ENCODE measurements around the gene COL8A1. TPM values are rescaled to one million over a fixed set of nuclear protein-coding genes. Genes with fewer than 3 reads are reported as not detected.

COL8A1 gene
- total and polyA plus RNA-seq, 9 of the 15 experiments (the other 6 are each of a cell fraction or from before 2014, with no cell fraction given): 0.07 TPM; not detected in 8

DNA sequence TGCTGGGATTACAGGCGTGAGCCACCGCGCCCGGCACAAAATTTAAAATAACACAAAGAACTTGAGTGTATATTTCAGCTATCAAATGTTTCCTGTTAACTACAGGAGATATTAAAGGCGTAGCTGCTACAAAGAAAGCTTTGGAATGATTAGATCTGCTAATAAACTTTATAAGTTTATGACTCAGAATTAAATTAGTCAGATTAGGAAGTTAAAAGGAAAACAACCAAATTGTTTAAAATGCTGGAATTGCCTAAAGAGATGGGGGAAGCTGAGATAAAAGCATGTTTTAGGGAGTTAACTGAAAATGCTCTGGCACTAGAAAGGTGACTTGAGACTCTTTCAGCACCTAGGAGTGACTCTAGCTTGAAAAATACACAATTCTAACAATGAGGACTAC lies 58.9 kb downstream of the COL8A1 start (continued):
- TF ChIP-seq, protein P1, sequence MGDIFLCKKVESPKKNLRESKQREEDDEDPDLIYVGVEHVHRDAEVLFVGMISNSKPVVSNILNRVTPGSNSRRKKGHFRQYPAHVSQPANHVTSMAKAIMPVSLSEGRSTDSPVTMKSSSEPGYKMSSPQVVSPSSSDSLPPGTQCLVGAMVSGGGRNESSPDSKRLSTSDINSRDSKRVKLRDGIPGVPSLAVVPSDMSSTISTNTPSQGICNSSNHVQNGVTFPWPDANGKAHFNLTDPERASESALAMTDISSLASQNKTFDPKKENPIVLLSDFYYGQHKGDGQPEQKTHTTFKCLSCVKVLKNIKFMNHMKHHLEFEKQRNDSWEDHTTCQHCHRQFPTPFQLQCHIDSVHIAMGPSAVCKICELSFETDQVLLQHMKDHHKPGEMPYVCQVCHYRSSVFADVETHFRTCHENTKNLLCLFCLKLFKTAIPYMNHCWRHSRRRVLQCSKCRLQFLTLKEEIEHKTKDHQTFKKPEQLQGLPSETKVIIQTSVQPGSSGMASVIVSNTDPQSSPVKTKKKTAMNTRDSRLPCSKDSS (IDR thresholded peaks at IDR 0.05; ENCODE audit: low read depth, partially characterized antibody): no peak
- TF ChIP-seq, protein P2, sequence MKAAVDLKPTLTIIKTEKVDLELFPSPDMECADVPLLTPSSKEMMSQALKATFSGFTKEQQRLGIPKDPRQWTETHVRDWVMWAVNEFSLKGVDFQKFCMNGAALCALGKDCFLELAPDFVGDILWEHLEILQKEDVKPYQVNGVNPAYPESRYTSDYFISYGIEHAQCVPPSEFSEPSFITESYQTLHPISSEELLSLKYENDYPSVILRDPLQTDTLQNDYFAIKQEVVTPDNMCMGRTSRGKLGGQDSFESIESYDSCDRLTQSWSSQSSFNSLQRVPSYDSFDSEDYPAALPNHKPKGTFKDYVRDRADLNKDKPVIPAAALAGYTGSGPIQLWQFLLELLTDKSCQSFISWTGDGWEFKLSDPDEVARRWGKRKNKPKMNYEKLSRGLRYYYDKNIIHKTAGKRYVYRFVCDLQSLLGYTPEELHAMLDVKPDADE (conservative IDR thresholded peaks at IDR 0.05; ENCODE audit: control insufficient read depth, low read depth, low read length): no peak
- TF ChIP-seq, protein P3, sequence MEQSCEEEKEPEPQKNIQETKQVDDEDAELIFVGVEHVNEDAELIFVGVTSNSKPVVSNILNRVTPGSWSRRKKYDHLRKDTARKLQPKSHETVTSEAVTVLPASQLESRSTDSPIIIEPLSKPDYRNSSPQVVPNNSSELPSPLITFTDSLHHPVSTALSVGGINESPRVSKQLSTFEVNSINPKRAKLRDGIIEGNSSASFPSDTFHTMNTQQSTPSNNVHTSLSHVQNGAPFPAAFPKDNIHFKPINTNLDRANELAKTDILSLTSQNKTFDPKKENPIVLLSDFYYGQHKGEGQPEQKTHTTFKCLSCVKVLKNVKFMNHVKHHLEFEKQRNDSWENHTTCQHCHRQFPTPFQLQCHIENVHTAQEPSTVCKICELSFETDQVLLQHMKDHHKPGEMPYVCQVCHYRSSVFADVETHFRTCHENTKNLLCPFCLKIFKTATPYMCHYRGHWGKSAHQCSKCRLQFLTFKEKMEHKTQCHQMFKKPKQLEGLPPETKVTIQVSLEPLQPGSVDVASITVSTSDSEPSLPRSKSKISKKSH (CRISPR knock-in tag; IDR thresholded peaks at IDR 0.05): no peak
- TF ChIP-seq, protein P4, sequence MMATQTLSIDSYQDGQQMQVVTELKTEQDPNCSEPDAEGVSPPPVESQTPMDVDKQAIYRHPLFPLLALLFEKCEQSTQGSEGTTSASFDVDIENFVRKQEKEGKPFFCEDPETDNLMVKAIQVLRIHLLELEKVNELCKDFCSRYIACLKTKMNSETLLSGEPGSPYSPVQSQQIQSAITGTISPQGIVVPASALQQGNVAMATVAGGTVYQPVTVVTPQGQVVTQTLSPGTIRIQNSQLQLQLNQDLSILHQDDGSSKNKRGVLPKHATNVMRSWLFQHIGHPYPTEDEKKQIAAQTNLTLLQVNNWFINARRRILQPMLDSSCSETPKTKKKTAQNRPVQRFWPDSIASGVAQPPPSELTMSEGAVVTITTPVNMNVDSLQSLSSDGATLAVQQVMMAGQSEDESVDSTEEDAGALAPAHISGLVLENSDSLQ (IDR thresholded peaks at IDR 0.05): no peak
- no peak for TF ChIP-seq NELFE (IDR thresholded peaks at IDR 0.05; ENCODE audit: insufficient read depth, insufficient read length)
